ENCODE measurements around the gene LZIC. TPM values are rescaled to one million over a fixed set of nuclear protein-coding genes. Genes with fewer than 3 reads are reported as not detected.
"Not testable (repeated sequence)": the region's sequence is repeated elsewhere in the genome, so short reads cannot be mapped to it uniquely, and the experiment has no call there.

LZIC gene
- total RNA-seq, 2 donors from 2014 or later = 27.7 to 40.0 TPM

DNA sequence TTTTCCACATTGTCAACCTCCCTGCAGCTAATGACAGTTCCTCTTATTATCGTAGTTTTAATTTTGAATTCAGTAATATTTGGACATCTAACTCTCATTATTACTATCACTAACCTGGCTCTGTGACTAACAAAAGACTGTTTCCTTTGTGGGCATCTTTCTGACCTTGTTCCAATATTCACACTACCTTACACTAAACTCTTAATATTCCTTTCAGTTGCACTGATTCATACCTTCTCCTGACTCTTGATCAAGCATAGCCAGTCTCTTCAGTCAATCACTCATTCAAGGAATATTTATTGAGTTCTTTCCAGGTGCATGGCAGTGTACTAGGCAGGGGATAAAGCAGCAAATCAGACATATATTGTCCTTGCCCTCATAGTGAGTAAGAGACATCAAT lies 25.3 kb downstream of the LZIC start:
- Mint-ChIP-seq H3K4me1 (peaks cover 15% of the 10 kb centered on the region), H3K4me3 (no peak overlapping the region), H3K27me3 (ENCODE audit: insufficient read depth) (no peaks in the 10 kb centered on the region), H3K27ac (no peak overlapping the region), H3K9me3 (no peaks in the 10 kb centered on the region), H3K36me3 (ENCODE audit: low read depth) (no peaks in the 10 kb centered on the region)
- Histone ChIP-seq H3K27me3 (ENCODE audit: control insufficient read depth, insufficient read depth, low read length, poor library complexity, severe bottlenecking) (no peaks in the 10 kb centered on the region), H3K9ac (ENCODE audit: extremely low read depth, low read length, poor library complexity, severe bottlenecking) (no peak overlapping the region), H3K4me3 (ENCODE audit: low read length) (no peak overlapping the region), H3K9me3 (ENCODE audit: control insufficient read depth, low read length) (no peaks in the 10 kb centered on the region), H3K27ac (ENCODE audit: low read depth, low read length) (no peak overlapping the region), H3K4me1 (ENCODE audit: control insufficient read depth, insufficient read depth, low read length) (no peaks in the 10 kb centered on the region), H3K36me3 (ENCODE audit: control insufficient read depth, insufficient read depth, low read length) (no peaks in the 10 kb centered on the region)
- 100% methylated on average over 1 of the region's 1 CpG for WGBS, 2 experiments (ENCODE audit: insufficient coverage in 1 of 2, insufficient read length in 1 of 2)
- DNase-seq = no peak
- no peak for TF ChIP-seq CTCF (conservative IDR thresholded peaks at IDR 0.05)

- not testable (repeated sequence) for H3K27me3 ChIP-seq (ENCODE audit: control insufficient read depth, insufficient read depth, low read length, poor library complexity, severe bottlenecking); H3K4me3 Mint-ChIP-seq; H3K4me3 ChIP-seq (ENCODE audit: low read length); H3K9me3 ChIP-seq (ENCODE audit: control insufficient read depth, low read length); H3K9ac ChIP-seq (ENCODE audit: extremely low read depth, low read length, poor library complexity, severe bottlenecking); H3K27me3 Mint-ChIP-seq (ENCODE audit: insufficient read depth); H3K27ac ChIP-seq (ENCODE audit: low read depth, low read length); DNase-seq; H3K36me3 Mint-ChIP-seq (ENCODE audit: low read depth); H3K9me3 Mint-ChIP-seq; H3K27ac Mint-ChIP-seq; H3K36me3 ChIP-seq (ENCODE audit: control insufficient read depth, insufficient read depth, low read length); H3K4me1 ChIP-seq (ENCODE audit: control insufficient read depth, insufficient read depth, low read length)
- peaks cover 11% of the 10 kb centered on the region for H3K4me1 Mint-ChIP-seq
- WGBS, 2 experiments (ENCODE audit: insufficient coverage in 1 of 2, insufficient read length in 1 of 2) = 87% methylated on average over 3 of the region's 3 CpGs; no CpG with 5 or more reads in 1 of the 2 experiments
Measured at GRCh38 chr1:9917495-9917894, 25.7 kb downstream of the LZIC start.

DNA sequence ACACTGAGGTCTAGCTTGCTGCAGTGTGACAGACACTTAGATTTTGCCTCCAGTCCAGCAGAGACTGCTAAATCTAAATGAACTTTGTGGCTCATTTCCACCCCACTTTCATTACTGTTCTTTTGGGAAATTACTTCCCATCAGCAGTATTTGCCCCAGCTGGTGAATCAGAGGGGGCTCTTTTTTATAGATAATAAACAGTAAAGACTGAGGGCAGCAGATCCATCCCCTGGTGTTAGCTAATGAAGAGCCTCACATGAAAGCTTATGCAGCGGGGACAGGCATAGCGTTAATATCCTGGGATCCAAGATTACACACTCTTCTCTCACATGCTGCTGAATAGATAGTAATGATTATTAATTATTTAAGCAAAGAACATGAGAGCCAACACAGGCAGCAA lies 26.7 kb downstream of the LZIC start:
- Mint-ChIP-seq H3K4me3 (no peak overlapping the region), H3K9me3 (no peaks in the 10 kb centered on the region), H3K4me1 (peaks cover 6% of the 10 kb centered on the region), H3K27ac (no peak overlapping the region), H3K36me3 (ENCODE audit: low read depth) (no peaks in the 10 kb centered on the region), H3K27me3 (ENCODE audit: insufficient read depth) (no peaks in the 10 kb centered on the region)
- no peak overlapping the region for H3K9ac ChIP-seq (ENCODE audit: extremely low read depth, low read length, poor library complexity, severe bottlenecking)
- no peak for TF ChIP-seq CTCF (conservative IDR thresholded peaks at IDR 0.05)
- no peaks in the 10 kb centered on the region for H3K36me3 ChIP-seq (ENCODE audit: control insufficient read depth, insufficient read depth, low read length)
- H3K9me3 ChIP-seq (ENCODE audit: control insufficient read depth, low read length) = no peaks in the 10 kb centered on the region
- no peak overlapping the region for H3K4me3 ChIP-seq (ENCODE audit: low read length)
- 84% methylated on average over 2 of the region's 2 CpGs; no CpG with 5 or more reads in 1 of the 2 experiments for WGBS, 2 experiments (ENCODE audit: insufficient coverage in 1 of 2, insufficient read length in 1 of 2)
- no peak for DNase-seq
- no peaks in the 10 kb centered on the region for H3K27me3 ChIP-seq (ENCODE audit: control insufficient read depth, insufficient read depth, low read length, poor library complexity, severe bottlenecking)
- no peak overlapping the region for H3K27ac ChIP-seq (ENCODE audit: low read depth, low read length)
- no peaks in the 10 kb centered on the region for H3K4me1 ChIP-seq (ENCODE audit: control insufficient read depth, insufficient read depth, low read length)

DNA sequence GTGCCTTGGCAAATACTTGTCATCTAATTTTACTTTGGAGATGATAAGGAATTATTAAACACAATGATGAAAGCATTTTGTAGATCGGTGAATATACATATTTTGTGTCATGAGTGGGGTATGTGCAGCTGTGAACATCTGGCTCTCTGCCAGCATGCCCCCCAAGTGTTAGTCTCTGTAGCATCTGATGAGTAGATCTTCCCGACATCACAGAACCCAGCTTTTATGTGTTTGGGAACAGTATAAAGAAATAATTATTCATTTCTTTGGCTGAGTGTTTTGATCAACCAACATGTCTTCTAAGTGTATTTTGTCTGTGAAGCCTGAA lies 28.6 kb downstream of the LZIC start:
- Mint-ChIP-seq H3K4me1 (peaks cover 11% of the 10 kb centered on the region), H3K9me3 (no peaks in the 10 kb centered on the region), H3K27ac (no peak overlapping the region), H3K36me3 (ENCODE audit: low read depth) (no peaks in the 10 kb centered on the region), H3K27me3 (ENCODE audit: insufficient read depth) (no peaks in the 10 kb centered on the region), H3K4me3 (no peak overlapping the region)
- no peaks in the 10 kb centered on the region for H3K4me1 ChIP-seq (ENCODE audit: control insufficient read depth, insufficient read depth, low read length)
- WGBS, 2 experiments (ENCODE audit: insufficient coverage in 1 of 2, insufficient read length in 1 of 2) = 67 to 94% methylated on average over 1 to 2 of the region's 2 CpGs
- no peak overlapping the region for H3K9ac ChIP-seq (ENCODE audit: extremely low read depth, low read length, poor library complexity, severe bottlenecking)
- H3K27me3 ChIP-seq (ENCODE audit: control insufficient read depth, insufficient read depth, low read length, poor library complexity, severe bottlenecking) = no peaks in the 10 kb centered on the region
- H3K36me3 ChIP-seq (ENCODE audit: control insufficient read depth, insufficient read depth, low read length) = no peaks in the 10 kb centered on the region
- no peak for TF ChIP-seq CTCF (conservative IDR thresholded peaks at IDR 0.05)
- DNase-seq = no peak
- H3K27ac ChIP-seq (ENCODE audit: low read depth, low read length) = no peak overlapping the region
- no peak overlapping the region for H3K4me3 ChIP-seq (ENCODE audit: low read length)
- H3K9me3 ChIP-seq (ENCODE audit: control insufficient read depth, low read length) = no peaks in the 10 kb centered on the region

Data from endodermal cell (in vitro differentiated cells).